Measurements from ENCODE around the gene CHST11.

The CHST11 gene

DNA sequence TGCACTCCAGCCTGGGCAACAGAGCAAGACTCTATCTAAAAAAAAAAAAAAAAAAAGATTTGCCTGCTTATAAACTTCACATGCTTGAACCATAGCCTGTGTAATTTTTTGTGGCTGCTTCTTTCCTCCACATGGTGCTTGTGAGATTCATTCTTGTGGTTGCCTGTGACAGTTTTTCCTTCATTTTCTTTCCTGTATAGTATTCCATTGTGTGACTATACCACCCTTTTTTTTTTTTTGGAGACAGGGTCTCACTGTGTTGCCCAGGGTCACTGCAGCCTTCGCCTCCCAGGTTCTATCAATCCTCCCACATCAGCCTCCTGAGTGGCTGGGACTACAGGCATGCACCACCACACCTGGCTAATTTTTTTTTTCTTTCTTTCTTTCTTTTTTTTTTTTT lies 22.6 kb upstream of the CHST11 start:
- no peak for DNase-seq

DNA sequence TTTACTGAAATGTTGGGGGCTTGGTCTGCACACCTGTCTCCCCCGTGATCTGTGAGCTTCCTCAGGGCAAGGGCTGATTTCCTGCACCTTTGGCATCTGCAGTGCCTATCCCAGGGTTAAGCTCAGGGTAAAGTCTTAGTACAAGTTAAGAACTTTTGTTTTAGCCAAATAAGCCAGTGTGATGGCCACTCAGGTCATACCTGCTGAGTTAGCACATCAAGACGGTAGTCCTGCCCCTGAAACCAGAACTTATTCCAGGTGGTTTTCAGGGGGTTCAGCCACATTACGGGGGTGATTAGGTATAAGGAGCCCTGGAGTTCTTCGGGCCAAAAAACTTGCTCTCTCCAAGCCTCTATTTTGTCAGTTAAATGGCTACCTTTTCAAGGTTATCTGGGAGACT lies 21.6 kb upstream of the CHST11 start:
- no peak for DNase-seq

DNA sequence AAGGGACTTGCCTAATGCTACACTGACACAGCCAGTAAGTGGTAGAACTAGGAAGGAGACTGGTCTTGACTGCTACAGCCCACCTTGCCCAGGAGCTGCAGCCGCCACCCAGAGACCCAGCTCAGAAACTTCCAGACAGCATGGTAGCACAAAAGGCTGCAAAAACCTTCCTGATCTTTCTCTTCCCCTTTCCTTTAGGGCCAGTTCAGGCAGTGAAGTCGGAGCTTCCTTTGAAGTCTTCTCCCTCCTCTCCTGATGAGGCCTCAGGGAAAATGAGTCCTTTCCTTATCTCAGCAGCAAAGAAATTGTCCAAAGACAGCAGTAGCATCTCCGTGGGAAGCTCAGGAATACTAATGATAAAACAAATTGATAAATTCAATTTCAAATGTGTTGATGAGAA lies 21.0 kb upstream of the CHST11 start:
- DNase-seq: no peak

DNA sequence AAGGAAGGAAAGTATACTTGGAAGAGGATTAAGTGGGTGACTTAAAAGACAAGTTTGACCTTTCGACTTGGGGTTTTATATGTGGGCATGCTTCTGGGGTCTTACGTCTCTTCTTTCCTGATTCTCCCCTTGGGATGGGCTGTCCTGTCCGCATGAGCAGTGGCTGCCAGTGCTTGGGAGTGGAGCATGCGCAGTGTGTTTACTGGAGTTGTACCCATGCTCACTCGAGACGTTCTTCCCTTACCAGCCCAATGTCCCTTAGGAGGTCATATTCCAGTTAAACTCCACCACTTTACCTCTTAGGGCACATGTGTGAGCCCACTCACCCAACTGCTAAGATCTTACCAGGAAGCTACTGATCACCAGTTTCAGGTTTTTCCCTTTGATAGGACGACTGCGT lies 20.0 kb upstream of the CHST11 start:
- DNase-seq: no peak

DNA sequence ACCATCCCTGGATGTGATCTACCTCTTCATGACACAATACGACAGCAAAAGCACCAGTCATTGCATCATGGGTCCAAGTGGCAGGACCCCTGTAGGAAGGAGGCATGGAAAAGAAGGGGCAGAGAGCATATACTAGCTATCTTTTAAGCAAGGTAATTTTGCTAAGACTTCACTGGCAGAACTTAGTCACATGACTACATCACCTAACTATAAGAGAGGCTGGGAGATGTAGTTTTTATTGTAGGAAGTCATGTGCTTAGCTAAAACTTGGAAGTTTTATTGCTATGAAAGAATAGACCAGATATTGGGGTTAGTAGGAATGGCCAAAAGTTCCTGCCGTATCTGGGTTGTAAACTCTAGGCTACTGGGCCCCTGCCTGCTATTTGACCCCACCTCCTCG lies 18.6 kb upstream of the CHST11 start:
- no peak for DNase-seq

DNA sequence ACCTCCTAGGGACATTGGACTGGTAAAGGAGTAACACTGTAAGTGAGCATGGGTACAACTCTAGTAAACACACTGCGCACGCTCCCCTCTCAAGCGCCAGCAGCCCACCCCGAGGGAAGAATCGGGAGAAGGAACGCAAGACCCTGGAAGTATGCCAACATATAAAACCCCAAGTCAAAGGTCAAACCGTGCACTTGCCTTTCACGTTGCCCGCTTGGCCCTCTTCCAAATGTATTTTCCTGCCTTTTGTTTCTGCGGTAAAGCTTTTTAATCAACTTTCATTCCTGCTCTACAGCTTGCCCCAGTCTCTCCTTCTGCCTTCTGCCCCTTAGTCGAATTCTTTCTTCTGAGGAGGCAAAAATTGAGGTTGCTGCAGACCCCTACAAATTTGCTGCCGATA lies 17.6 kb upstream of the CHST11 start:
- DNase-seq: no peak

DNA sequence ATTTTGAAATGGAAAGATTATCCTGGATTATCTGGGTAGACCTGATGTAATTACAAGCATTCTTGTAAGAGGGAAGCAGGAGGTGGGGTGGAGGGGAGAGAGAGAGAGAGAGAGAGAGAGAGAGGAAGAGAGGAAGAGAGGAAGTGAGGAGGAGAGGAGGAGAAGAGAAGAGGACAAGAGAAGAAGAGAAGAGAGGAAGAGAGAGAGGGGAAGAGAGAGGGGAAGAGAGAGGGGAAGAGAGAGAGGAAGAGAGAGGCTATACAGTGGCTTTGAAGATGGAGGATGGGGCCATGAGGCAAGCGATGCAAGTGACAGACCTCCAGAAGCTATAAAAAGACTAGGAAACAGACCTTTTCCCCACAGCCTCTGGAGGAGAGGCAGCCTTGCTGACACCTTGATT lies 13.7 kb upstream of the CHST11 start:
- DNase-seq: no peak

DNA sequence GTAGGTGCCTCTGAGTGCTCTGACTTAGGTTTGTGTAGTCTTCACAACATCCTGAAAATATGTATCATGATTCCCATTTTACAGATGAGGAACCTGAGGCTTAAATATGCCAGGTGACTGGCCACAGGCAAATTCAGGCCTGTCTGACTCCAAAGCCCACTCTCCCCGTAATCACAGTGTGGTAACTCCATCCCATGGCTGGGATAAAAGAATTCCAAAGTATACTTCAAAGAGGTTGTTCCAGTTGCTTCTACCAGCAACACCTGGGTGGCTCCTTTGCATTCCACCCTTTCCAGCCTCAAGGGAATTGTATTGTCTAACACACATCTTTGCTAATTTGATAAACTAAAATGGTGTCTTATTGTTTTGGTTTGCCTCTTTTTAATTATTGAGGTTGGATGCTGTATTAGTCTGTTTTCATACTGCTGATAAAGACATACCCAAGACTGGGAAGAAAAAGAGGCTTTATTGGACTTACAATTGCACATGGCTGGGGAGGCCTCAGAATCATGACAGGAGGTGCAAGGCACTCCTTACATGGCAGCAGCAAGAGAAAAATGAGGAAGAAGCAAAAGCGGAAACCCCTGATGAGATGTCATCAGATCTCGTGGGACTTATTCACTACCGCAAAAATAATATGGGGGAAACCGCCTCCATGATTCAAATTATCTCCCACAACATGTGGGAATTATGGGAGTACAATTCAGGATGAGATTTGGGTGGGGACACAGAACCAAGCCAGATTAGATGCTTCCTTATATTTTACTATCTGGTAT lies 9.9 kb upstream of the CHST11 start:
- peak; percentile 66 for DNase-seq

DNA sequence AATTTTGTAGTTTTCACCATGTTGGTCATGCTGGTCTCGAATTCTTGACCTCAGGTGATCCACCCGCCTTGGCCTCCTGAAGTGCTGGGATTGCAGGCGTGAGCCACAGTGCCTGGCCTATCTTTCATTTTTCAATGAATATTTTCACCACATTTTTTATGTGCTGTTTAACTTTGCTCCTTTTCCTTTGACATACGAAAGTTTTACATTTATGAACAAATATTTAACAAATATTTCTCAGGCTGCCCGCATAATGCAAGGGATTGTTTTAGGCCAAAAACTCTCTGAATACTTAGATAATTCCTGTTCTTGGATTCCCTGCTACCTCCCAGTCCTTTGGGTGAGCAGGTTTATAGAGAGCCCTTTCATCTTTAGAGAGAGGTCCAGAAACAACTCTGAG lies 8.7 kb upstream of the CHST11 start:
- no peak for DNase-seq

DNA sequence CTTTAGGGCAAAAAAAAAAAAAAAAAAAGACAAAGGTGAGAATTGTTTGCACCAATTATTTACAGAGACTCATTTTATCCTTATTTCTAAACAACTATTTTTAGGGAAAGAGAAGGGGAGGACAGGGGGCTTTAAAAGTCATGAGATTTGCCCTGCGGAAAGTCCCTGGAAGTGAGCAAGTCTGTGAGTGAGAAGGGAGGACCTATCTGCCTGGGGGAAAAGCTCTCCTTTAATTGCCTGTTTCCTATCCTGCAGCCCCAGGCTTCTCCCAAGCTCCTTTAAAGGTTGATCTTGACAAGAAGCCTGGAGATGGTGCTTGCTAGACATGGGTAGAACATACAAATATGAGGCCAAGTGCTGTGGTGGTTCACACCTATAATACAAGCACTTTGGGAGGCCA lies 8.3 kb upstream of the CHST11 start:
- DNase-seq: no peak

DNA sequence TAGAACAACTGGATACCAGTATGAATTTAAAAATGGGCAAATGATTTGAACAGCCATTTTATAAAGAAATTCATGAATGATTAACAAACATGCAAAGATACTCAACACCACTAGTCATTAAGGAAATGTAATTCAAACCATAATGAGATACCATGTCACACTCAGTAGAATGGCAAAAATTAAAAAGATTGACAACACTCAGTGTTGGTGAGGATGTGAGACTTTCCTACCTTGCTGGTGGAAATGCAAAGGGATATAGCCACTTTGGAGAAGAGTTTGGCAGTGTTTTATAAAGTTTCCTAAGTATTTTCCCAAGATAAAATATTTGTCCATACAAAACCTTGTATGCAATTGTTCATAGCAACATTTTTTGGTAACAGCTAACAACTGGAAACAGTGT lies 6.0 kb upstream of the CHST11 start:
- no peak for DNase-seq

DNA sequence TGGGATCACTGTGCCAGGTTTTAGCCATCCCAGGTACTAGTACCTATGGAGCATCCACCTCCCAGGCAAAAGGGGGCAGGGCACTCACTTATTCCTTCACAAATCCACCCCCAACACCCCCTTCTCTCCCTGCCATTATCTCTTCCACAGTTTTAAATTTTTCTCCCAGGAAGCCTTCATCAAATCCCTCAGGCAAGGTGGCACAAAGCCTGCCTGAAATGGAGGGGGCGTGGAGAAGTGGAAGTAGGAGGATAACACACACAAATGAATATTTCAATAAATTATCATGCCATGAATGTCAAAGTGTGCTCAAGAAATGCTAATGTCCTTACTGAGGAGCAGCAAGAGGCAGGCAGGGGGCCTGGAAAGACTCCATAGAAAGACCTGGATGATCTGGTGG lies 4.7 kb upstream of the CHST11 start:
- no peak for DNase-seq

DNA sequence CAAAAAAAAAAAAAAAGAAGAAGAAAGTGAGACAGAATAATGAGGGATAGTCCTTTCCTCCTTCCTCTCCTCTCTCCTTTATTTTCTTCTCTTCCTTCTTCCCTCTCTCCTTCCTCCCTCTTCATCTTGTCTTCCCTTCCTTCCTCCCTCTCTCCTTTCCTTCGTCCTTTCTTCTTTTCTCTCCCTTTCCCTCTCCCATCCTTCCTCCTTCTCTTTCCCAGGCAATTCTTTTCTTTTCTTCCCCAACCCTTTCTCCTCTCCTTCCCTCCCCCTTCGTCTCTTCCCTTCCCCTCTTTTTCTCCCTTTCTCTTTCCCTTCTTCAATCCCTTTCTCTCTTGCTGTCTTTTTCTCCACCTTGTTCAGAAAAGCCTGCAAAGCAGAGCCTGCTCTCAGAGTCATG lies 3.6 kb upstream of the CHST11 start:
- DNase-seq: no peak

DNA sequence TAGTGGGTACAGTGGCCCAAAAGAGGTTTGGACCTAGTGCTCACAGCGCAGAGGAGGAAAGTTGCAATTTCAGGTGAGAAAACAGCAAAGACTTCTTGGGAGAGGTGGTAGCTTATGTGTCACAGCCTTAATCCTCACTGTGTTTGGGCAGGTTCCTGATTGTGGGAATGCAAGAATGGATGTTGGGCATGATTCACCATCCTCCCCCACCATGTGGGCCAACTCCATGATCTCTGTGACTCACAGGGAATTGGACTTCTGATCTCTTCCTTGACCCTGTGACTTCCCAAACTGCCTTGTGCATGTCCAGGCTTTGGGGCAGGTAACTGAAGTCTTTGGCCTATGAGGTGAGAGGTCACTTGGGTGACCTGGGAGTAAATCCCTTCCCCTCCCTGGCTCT lies 1.8 kb upstream of the CHST11 start:
- DNase-seq: no peak

DNA sequence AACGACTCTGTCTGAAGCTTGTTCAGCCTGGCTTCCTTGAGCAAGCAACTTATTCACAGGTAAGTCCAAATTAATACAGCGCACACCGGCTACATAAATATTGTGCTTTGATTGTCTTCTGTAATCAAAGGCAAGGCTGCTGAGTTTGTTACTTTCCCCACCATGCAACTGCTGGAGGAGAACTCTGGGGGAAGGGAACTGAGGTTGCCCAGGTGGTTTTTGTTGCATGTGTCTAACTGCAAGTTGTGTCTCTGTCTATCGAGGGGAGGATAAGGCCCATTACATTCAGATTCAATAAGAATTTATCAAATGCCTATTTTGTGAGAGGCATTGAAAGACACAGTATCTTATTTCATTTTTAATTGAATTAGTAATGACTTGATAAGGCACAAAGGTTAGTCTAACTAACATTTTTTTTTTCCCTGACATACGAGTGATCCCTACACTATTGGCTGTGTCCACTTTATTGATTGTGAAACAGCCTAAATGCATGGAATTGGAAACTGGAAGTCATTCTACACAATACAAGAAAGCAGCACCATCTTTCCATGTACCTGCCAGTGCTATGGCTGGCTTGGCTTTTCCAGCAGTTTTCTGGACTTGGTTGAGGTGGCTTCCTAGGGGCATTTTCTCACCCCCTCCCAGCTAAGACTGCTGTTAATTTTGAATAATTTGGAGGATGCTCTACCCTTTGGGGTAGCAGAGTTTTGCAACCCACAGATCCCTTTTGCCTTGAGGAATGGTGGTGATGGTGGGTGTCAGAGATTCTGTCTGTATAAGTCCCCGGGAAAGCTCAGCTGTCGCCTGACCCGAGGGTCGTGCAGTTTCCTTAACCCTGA lies 951 bp upstream of the CHST11 start:
- no peak for DNase-seq

DNA sequence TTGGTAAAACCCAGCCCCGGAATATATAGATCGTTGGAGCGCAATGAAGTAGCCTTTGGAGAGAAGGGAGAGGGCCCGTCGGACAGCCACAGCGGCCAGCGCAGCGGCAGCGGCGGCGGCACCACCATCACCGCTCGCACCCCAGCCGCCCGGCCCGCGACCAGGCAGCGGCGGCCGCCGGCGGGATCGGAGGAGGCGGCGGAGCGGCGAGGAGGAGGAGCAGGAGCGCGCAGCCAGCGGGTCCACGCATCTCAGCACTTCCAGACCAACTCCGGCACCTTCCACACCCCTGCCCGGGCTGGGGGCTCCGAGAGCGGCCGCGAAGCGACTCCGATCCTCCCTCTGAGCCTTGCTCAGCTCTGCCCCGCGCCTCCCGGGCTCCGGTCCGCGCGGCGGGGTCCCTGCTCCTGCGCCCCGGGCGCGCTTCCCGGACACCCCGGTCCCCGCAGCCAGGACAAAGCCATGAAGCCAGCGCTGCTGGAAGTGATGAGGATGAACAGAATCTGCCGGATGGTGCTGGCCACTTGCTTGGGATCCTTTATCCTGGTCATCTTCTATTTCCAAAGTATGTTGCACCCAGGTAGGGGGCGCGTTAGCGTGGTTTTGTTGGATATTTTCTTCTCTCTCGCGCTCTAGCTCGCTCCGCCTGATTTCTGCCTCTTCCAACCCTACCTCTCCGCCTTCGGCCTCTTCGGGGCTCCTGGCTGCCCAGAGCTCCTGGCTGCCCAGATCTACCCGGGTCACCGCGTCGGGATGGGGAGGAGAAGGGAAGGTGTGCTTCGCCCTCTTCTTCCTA lies 400 bp downstream of the CHST11 start:
- DNase-seq: peak; percentile 31

DNA sequence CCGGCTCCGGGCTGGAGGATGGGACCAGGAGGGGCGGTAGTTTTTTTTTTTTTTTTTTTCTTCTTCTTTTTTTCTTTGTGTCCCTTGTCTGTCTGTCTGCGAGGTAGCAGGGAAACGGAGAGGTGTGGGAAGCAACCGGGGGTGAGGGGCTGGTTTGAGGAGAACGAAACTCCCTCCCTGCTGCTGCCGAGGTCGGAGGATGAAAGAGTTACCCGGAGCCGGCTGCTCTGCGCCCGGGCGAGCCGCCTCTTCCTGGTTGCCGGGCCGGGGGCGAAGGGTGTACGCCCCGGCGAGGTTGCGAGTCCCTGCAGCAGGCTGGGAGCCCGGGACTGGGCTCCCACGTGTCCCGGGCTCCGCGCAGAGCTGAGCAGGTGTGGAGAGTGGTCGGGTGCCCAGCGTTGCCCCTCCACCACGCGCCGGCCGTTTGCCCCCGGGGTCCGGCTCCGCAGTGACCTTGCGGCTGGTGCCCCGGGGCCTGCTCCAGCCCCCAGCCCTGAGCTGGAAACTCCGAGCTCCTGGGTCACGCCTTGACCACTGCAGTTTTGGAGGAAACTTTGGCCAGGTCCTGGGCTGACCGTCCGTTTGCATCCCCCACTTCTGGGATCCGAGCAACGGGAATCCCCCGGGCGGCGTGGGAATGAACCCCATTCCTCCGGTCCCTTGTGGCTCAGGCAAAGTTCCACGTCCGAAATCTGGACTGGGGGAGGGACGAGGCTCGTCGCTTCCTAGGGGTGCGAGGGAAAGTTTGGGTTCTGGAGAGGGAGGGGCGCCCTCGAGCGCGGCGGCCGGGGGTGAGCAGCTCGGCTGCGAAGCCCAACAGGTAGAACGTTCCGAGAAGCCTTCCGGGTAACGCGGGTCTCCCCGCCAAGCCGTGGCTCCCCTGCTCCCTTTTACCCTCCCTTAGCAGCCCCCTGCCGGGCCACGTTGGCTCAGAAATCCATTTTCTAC lies 1.3 kb downstream of the CHST11 start:
- no peak for DNase-seq

DNA sequence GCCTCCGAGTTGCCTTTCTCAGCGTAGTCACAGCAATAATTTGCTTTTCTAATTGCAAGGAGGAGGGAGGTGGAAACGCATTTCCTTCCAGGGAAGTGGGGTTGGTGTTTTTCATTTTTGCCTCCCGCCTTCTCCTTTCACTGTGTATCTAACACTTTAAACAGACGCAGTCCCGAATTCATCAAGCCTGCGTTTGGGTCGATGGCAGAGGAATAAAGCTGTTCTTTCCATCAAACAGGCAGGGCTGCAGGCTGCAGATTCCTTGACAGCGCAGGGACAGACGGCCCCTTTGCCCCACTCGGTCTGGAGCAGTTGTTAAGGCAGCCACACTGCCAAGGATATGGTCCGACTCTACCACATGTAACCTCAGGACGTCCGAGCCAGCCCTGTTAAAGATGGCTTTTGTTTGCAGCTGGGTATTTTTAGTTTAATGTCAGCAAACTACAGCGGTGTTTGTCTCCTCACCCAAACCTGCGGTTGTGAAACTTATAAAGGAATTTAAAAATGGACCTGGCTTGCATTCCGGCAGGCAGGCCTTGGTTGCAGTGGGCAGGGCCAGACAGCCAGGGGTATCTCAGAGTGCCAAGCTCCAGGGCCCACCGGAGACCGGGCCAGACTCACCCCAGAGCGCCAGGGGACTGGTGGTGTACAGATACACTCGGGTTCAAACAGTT lies 2.1 kb downstream of the CHST11 start:
- no peak for DNase-seq

DNA sequence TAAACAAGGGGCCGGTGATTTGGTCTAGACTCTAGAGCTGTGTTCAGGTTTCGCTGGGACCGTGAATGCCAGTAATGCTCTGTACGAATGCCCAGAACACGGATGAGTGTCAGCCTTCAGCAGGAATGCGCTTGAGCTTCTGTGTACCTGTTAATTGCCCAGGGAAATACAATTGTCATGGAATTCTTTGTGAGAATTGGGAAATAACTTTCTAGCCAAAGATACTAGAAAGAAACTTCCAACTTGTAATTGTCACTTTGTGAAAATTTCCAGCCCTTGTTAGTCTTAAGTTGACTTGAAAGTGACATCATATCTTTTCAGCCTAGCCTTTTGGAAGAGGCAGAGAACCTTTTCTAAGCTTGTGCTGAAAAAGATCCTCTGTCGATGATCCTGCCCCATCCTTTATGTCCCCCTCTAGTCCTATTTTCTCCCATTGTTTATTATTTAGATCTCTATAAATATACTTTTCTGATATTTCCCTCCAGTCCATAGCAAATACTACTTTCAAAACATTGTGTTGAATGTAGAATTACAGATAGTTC lies 2.7 kb downstream of the CHST11 start:
- DNase-seq: no peak

DNA sequence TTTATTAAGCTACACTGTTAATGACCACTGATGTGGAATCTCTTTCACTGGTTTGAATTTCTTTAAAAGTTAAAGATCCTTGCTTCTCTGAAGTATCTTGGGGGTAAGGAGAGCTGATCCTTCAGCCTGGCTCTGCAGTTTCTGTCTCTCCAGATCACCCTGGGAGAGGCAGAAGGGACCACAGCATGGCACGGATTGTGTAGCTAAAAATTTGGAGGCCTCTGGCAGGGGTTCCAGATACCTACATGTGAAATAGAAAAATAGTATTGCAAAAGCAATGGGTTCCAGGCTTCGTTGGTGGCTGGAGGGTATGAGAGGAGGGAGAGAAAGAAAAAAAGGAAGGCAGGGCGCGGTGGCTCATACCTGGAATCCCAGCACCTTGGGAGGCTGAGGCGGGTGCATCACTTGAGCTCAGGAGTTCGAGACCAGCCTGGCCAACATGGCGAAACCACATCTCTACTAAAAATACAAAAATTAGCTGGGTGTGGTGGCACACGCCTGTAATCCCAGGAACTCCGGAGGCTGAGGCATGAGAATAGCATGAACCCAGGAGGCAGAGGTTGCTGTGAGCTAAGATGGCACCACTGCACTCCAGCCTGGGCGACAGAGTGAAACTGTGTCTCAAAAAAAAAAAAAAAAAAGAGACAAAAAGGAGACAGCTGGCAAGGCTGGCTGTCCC lies 3.4 kb downstream of the CHST11 start:
- DNase-seq: no peak

Measured in GF-D8 (cell line).